ENCODE measurements around the gene VWA5B2.

The VWA5B2 gene

GRCh38 chr3:184257083-184257915 lies 27.9 kb downstream of the VWA5B2 start:
- Histone ChIP-seq H3K36me3 (ENCODE audit: control insufficient read depth in 5 of 5, insufficient read depth in 5 of 5, low read length in 5 of 5) (no peaks in the 10 kb centered on the region), H3K4me3 (ENCODE audit: low read depth in 1 of 5, low read length in 5 of 5) (no peak overlapping the region), H3K4me1 (ENCODE audit: control insufficient read depth in 5 of 5, insufficient read depth in 5 of 5, low read length in 5 of 5) (peaks cover 2 to 23% (median 21%) of the 10 kb centered on the region in 5 donors), H3K9ac (ENCODE audit: low read length in 5 of 5) (no peak overlapping the region), H3K9me3 (ENCODE audit: control insufficient read depth in 5 of 5, low read length in 5 of 5) (no peaks in the 10 kb centered on the region), H3K27ac (ENCODE audit: low read depth, low read length) (no peak overlapping the region), H3K27me3 (ENCODE audit: control insufficient read depth in 5 of 5, insufficient read depth in 4 of 5, low read length in 5 of 5) (peaks cover 17 to 31% (median 24%) of the 10 kb centered on the region in 5 donors)

- no peaks in the 10 kb centered on the region for H3K36me3 ChIP-seq (ENCODE audit: control insufficient read depth in 5 of 5, insufficient read depth in 5 of 5, low read length in 5 of 5)
- H3K9ac ChIP-seq (ENCODE audit: low read length in 5 of 5) = no peak overlapping the region
- no peaks in the 10 kb centered on the region for H3K9me3 ChIP-seq (ENCODE audit: control insufficient read depth in 5 of 5, low read length in 5 of 5)
- H3K4me3 ChIP-seq (ENCODE audit: low read depth in 1 of 5, low read length in 5 of 5) = no peak overlapping the region
- no peak overlapping the region for H3K27ac ChIP-seq (ENCODE audit: low read depth, low read length)
- peaks cover 23 to 41% (median 32%) of the 10 kb centered on the region in 5 donors for H3K27me3 ChIP-seq (ENCODE audit: control insufficient read depth in 5 of 5, insufficient read depth in 4 of 5, low read length in 5 of 5)
- peaks cover 2 to 29% (median 22%) of the 10 kb centered on the region in 5 donors for H3K4me1 ChIP-seq (ENCODE audit: control insufficient read depth in 5 of 5, insufficient read depth in 5 of 5, low read length in 5 of 5)
Measured at GRCh38 chr3:184258926-184259325, 29.5 kb downstream of the VWA5B2 start.

GRCh38 chr3:184259396-184259877 lies 30.1 kb downstream of the VWA5B2 start:
- H3K9ac ChIP-seq (ENCODE audit: low read length in 5 of 5) = no peak overlapping the region
- H3K27me3 ChIP-seq (ENCODE audit: control insufficient read depth in 5 of 5, insufficient read depth in 4 of 5, low read length in 5 of 5) = peaks cover 23 to 43% (median 32%) of the 10 kb centered on the region in 5 donors
- H3K4me1 ChIP-seq (ENCODE audit: control insufficient read depth in 5 of 5, insufficient read depth in 5 of 5, low read length in 5 of 5) = peaks cover 2 to 29% (median 22%) of the 10 kb centered on the region in 5 donors
- H3K36me3 ChIP-seq (ENCODE audit: control insufficient read depth in 5 of 5, insufficient read depth in 5 of 5, low read length in 5 of 5) = no peaks in the 10 kb centered on the region
- H3K27ac ChIP-seq (ENCODE audit: low read depth, low read length) = no peak overlapping the region
- no peaks in the 10 kb centered on the region for H3K9me3 ChIP-seq (ENCODE audit: control insufficient read depth in 5 of 5, low read length in 5 of 5)
- no peak overlapping the region for H3K4me3 ChIP-seq (ENCODE audit: low read depth in 1 of 5, low read length in 5 of 5)

GRCh38 chr3:184259878-184260723 lies 30.7 kb downstream of the VWA5B2 start:
- peaks cover 27 to 46% (median 35%) of the 10 kb centered on the region in 5 donors for H3K27me3 ChIP-seq (ENCODE audit: control insufficient read depth in 5 of 5, insufficient read depth in 4 of 5, low read length in 5 of 5)
- no peak overlapping the region for H3K9ac ChIP-seq (ENCODE audit: low read length in 5 of 5)
- H3K9me3 ChIP-seq (ENCODE audit: control insufficient read depth in 5 of 5, low read length in 5 of 5) = no peaks in the 10 kb centered on the region
- H3K4me1 ChIP-seq (ENCODE audit: control insufficient read depth in 5 of 5, insufficient read depth in 5 of 5, low read length in 5 of 5) = peaks cover 2 to 29% (median 22%) of the 10 kb centered on the region in 5 donors
- H3K27ac ChIP-seq (ENCODE audit: low read depth, low read length) = no peak overlapping the region
- H3K36me3 ChIP-seq (ENCODE audit: control insufficient read depth in 5 of 5, insufficient read depth in 5 of 5, low read length in 5 of 5) = no peaks in the 10 kb centered on the region
- H3K4me3 ChIP-seq (ENCODE audit: low read depth in 1 of 5, low read length in 5 of 5) = peak overlapping the region in 4 of 5 donors; percentile 29 to 47 (median 34)

GRCh38 chr3:184260724-184261269 lies 31.4 kb downstream of the VWA5B2 start:
- H3K9ac ChIP-seq (ENCODE audit: low read length in 5 of 5) = no peak overlapping the region
- no peaks in the 10 kb centered on the region for H3K9me3 ChIP-seq (ENCODE audit: control insufficient read depth in 5 of 5, low read length in 5 of 5)
- H3K4me1 ChIP-seq (ENCODE audit: control insufficient read depth in 5 of 5, insufficient read depth in 5 of 5, low read length in 5 of 5) = peaks cover 2 to 29% (median 22%) of the 10 kb centered on the region in 5 donors
- H3K36me3 ChIP-seq (ENCODE audit: control insufficient read depth in 5 of 5, insufficient read depth in 5 of 5, low read length in 5 of 5) = no peaks in the 10 kb centered on the region
- H3K27ac ChIP-seq (ENCODE audit: low read depth, low read length) = no peak overlapping the region
- H3K4me3 ChIP-seq (ENCODE audit: low read depth in 1 of 5, low read length in 5 of 5) = peak overlapping the region in 4 of 5 donors; percentile 29 to 50 (median 44)
- H3K27me3 ChIP-seq (ENCODE audit: control insufficient read depth in 5 of 5, insufficient read depth in 4 of 5, low read length in 5 of 5) = peaks cover 27 to 46% (median 35%) of the 10 kb centered on the region in 5 donors

GRCh38 chr3:184261270-184261853 lies 32.0 kb downstream of the VWA5B2 start, which contains the start of gene CAMK2N2:
Gene CAMK2N2, minus strand, starts transcription at chr3:184261553. Its CDS starts 268 bp downstream, at chr3:184261285.
- Histone ChIP-seq H3K4me3 (ENCODE audit: low read depth in 1 of 5, low read length in 5 of 5) (peak within 1 kb of the TSS; percentile 39 to 63 (median 53)), H3K27ac (ENCODE audit: low read depth, low read length) (no peak within 1 kb of the TSS), H3K36me3 (ENCODE audit: control insufficient read depth in 5 of 5, insufficient read depth in 5 of 5, low read length in 5 of 5) (no peaks in the 10 kb centered on the region), H3K9me3 (ENCODE audit: control insufficient read depth in 5 of 5, low read length in 5 of 5) (no peaks in the 10 kb centered on the region), H3K9ac (ENCODE audit: low read length in 5 of 5) (no peak within 1 kb of the TSS), H3K4me1 (ENCODE audit: control insufficient read depth in 5 of 5, insufficient read depth in 5 of 5, low read length in 5 of 5) (peaks cover 2 to 29% (median 22%) of the 10 kb centered on the region in 5 donors), H3K27me3 (ENCODE audit: control insufficient read depth in 5 of 5, insufficient read depth in 4 of 5, low read length in 5 of 5) (peaks cover 27 to 46% (median 35%) of the 10 kb centered on the region in 5 donors)

- Histone ChIP-seq H3K27me3 (ENCODE audit: control insufficient read depth in 5 of 5, insufficient read depth in 4 of 5, low read length in 5 of 5) (peaks cover 27 to 46% (median 35%) of the 10 kb centered on the region in 5 donors), H3K4me1 (ENCODE audit: control insufficient read depth in 5 of 5, insufficient read depth in 5 of 5, low read length in 5 of 5) (peaks cover 2 to 29% (median 22%) of the 10 kb centered on the region in 5 donors), H3K9ac (ENCODE audit: low read length in 5 of 5) (no peak overlapping the region), H3K9me3 (ENCODE audit: control insufficient read depth in 5 of 5, low read length in 5 of 5) (no peaks in the 10 kb centered on the region), H3K27ac (ENCODE audit: low read depth, low read length) (no peak overlapping the region), H3K4me3 (ENCODE audit: low read depth in 1 of 5, low read length in 5 of 5) (peak overlapping the region; percentile 39 to 63 (median 53)), H3K36me3 (ENCODE audit: control insufficient read depth in 5 of 5, insufficient read depth in 5 of 5, low read length in 5 of 5) (no peaks in the 10 kb centered on the region)
Measured at GRCh38 chr3:184261854-184262763, 32.7 kb downstream of the VWA5B2 start.

GRCh38 chr3:184262764-184263179 lies 33.4 kb downstream of the VWA5B2 start:
- H3K9me3 ChIP-seq (ENCODE audit: control insufficient read depth in 5 of 5, low read length in 5 of 5) = no peaks in the 10 kb centered on the region
- H3K9ac ChIP-seq (ENCODE audit: low read length in 5 of 5) = no peak overlapping the region
- H3K27ac ChIP-seq (ENCODE audit: low read depth, low read length) = no peak overlapping the region
- H3K27me3 ChIP-seq (ENCODE audit: control insufficient read depth in 5 of 5, insufficient read depth in 4 of 5, low read length in 5 of 5) = peaks cover 27 to 46% (median 35%) of the 10 kb centered on the region in 5 donors
- no peaks in the 10 kb centered on the region for H3K36me3 ChIP-seq (ENCODE audit: control insufficient read depth in 5 of 5, insufficient read depth in 5 of 5, low read length in 5 of 5)
- H3K4me1 ChIP-seq (ENCODE audit: control insufficient read depth in 5 of 5, insufficient read depth in 5 of 5, low read length in 5 of 5) = peaks cover 2 to 29% (median 22%) of the 10 kb centered on the region in 5 donors
- H3K4me3 ChIP-seq (ENCODE audit: low read depth in 1 of 5, low read length in 5 of 5) = no peak overlapping the region
